Activated naive CD4-positive, alpha-beta T cell treated with Interleukin-2 at 50 U/mL for 16 hours (primary cell): ENCODE measurements around the gene WASF2.
"Not testable (repeated sequence)": the region's sequence is repeated elsewhere in the genome, so short reads cannot be mapped to it uniquely, and the experiment has no call there.

Experiments used
- DNase-seq: peaks from one replicate; pipeline ENCODE4 v3.0.0-alpha.2; 2020

Gene WASF2

GRCh38 chr1:27521336-27521831 is 31.4 kb upstream of the WASF2 start:
- DNase-seq = peak; percentile 59

DNA sequence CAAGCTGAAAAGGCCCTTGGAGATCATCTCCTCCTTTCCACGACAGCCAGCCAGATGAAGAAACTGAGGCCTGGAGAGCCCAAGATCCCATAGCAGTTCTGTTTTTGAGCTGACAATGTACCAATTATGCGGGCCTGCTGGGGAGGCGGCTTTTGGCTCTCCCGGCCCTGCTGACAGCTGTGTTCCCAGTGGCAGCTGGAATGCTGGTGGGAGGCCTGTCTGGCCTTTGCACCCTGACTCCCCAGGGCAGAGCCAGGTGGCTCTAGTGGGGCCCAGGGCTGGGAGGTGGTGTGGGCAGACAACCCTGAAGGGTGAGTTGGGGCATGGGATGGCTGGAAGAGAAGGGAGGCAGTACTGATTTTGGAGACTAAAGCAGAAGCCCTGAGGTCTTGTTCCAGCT is 30.7 kb upstream of the WASF2 start:
- no peak for DNase-seq

GRCh38 chr1:27519331-27520258 is 29.6 kb upstream of the WASF2 start:
- no peak for DNase-seq

DNA sequence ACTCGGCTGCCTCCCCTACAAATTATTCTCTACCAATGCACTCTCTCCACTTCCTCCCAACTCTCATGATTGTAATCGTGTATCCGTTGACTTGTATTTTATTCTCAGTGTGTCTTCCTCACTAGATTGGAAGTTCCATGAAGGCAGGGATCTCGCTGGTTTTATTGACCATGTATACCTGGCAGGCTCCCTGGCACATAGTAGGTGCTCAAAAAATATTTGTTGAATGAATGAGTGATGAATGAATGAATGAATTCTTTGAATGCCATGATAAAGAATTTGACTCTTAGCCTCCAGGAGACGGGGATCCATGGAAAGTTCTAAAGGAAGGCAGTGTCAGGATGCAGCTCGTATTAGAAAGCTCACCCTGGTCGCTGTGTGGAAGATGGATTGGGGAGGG is 28.8 kb upstream of the WASF2 start:
- DNase-seq = no peak

DNA sequence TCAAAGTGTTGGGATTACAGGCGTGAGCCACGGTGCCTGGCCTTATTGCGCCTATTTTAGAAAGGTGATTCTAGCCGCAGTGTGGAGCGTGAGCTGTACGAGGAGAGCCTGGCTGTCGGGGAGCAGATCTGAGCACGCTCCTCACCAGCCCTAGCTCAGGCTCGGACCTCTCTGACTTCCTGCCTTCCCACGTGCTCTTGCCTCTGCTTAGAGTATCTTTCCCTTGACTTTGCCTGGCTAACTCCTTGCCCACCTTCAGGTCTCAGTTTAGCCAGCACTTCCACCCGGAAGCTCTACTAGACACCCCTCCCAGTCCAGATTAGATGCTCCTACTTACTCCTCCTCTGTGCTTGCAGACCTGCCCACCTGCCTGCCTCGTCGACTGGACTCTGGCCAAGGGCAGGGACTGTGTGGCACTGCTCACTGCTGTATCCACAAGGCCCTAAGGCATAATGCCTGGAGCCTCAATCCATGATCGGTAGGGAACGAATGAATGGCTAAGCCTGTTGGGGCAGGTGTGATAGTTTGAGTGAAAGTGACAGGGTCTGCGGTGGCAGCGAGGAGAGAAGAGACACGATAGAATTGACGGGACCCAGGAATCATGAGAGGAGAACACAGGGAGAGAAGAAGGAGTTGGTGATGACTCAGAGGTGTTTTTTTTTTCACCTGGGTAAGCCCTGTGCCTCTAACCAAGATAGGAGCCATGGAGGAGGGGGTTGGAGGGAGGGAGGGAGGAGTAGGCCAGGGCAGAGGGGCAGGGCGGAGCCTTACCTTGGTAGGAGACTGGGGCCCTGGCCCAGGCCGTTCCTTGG is 28.1 kb upstream of the WASF2 start:
- DNase-seq = no peak

- no peak for DNase-seq
Measured at GRCh38 chr1:27517301-27517700, 27.3 kb upstream of the WASF2 start.

DNA sequence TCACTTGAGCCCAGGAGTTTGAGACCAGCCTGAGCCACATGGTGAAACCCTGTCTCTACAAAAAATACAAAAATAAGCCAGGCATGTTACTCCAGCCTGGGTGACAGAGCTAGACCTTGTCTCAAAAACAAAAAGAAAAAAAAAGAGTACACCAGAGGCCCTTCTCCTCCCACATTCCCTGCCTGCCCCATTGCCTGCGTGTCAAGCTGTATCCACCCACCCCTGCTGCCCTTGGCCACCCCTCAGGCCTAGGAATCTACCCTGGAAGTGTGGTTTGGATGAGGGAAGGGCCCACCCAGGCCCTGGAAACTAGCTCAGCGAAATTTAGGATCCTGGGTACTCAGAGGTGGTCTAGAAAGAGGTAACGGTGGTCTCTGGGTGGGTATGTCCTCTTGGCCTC is 25.7 kb upstream of the WASF2 start:
- DNase-seq = no peak

DNA sequence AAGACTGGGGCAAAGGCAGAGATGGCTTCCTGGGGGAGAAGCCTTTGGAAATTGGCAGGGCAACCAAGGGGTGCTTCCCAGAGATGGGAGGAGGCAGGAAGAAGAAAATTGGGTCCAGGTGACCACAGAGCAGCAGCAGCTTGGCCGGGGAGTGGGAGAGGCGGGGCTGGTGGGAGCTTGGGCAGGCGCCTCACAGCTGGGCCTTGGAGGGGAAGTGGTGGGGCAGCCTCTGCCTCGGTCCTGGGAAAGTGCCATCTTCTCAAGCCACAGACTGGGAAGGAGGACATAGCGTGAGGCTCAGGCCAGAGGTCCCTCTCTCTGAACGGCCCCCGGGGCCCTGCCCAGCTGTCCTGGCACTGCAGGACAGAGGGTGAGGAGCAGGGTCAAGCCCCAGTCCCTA is 24.0 kb upstream of the WASF2 start:
- DNase-seq = no peak

GRCh38 chr1:27513528-27513927 is 23.6 kb upstream of the WASF2 start:
- DNase-seq = no peak

DNA sequence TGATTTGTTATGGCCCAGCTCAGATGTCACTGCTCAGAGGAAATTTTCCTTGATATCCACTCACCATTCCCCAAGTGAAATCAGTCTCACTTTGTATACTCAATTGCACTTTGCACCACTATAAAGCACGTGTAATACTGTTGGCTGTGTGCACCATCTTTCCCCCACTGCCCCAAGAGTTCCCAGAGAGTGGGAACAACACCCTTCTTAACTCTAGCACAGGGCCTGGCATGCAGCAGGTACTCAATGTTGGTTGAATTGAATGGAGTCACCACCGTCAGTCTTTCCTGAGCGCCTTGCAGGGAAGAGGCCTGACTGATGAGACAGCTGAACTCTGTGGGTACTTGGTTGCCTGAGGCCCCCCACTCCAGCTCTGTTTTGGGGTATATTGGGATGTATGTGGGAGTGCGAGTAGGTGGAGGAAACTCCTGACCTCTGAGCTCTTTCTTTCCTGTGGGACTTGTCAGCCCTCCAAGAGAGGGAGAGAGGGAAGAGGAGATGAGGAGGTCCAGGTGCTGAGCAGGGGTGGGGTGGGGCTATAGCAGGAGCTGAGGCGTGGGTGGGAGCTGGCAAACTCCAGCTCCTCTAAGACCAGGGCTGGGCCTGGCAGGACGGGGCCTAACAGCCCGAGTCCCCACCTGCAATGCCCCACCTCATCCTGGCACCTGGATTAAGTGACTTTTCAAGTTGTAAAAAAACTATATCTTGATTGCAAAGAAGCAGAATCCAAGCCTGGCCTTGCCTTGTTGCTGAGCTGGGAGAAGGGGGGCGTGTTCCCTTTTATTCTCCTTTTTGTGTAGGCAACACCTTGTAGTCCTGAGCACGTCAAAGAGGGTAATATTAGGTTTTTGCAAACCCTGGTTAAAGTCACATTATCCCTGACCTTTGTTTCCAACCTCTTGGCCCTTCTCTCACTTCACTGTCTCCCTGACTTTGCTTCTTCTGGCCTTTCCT is 19.4 kb upstream of the WASF2 start:
- no peak for DNase-seq

GRCh38 chr1:27507960-27508665 is 18.1 kb upstream of the WASF2 start:
- no peak for DNase-seq

GRCh38 chr1:27506703-27507102 is 16.7 kb upstream of the WASF2 start:
- DNase-seq = no peak

GRCh38 chr1:27505420-27505680 is 15.4 kb upstream of the WASF2 start:
- DNase-seq = no peak

- DNase-seq = no peak
Measured at GRCh38 chr1:27504588-27505419, 14.8 kb upstream of the WASF2 start.

GRCh38 chr1:27503844-27504587 is 14.0 kb upstream of the WASF2 start:
- no peak for DNase-seq

DNA sequence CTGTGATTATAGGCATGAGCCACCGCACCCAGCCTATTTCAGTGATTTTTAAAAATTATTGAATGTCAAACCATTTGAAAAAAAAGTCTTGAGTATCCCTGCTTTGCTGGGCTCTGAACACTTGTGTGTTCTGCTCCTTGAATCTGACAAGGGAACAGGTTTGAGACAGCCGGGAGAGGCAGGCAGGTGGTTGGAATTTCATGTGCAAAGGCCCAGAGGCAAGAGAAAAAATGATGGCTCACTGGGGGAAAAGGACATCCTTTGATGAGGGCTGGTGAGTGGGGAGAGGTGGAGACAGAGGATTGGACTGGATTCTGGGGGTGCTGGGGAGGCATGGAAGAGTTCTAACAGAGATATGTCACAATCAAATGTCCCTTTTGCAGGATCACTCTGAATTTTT is 13.1 kb upstream of the WASF2 start:
- no peak for DNase-seq

DNA sequence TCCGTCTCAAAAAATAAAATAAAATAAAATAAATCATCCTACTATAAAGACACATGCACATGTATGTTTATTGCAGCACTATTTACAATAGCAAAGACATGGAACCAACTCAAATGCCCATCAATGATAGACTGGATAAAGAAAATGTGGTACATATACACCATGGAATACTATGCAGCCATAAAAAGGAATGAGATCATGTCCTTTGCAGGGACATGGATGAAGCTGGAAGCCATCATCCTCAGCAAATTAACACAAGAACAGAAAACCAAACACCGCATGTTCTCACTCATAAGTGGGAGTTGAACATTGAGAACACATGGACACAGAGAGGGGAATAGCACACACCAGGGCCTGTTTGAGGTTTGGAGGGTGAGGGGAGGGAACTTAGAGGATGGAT is 11.2 kb upstream of the WASF2 start:
- DNase-seq = not testable (repeated sequence)

DNA sequence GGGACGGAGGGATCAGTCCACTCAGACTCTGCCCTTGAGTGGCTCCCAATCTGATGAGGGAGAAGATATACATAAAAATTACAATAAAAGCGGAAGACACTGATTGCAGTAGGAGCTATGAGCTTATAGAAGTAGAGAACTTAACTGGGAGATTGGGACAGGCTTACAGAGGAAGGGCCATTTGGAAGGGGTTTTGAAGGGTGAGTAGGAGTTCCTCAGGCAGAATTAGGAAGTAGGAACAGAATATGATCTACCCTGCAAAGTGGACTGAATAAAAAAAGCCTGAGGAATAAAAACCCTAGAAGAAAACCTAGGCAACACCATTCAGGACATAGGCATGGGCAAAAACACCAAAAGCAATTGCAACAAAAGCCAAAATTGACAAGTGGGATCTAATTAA is 9.2 kb upstream of the WASF2 start:
- no peak for DNase-seq

DNA sequence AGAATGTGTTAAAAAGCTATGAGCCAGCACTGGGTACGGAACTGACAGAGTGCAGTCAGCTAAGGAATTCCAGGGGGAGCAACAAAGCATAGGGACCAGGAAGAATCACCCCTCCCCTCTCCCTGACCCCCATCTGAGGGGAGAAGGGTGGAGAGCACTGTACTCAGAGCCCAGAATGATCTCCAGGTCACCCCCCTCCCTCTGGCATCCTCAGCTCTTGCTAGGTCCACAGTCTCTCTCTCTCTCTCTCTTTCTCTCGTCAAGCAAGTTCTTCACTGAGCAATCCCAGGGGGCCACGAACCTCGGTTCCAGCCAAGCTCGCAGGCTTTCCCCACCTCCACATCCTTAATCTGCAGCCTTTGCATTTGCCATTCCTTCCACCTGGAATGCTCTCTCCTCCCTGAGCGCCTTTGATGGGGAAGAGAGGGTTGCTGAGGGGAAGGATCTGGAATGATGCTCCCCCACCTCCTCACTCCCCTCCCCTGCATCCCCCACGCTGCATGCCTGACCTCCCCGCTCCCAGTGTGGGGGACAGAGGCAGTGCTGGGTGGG is 6.7 kb upstream of the WASF2 start:
- no peak for DNase-seq

- no peak for DNase-seq
Measured at GRCh38 chr1:27492796-27493195, 2.8 kb upstream of the WASF2 start.
